ENCODE data around the gene PLEK2. TPM values are rescaled to one million over a fixed set of nuclear protein-coding genes. Genes with fewer than 3 reads are reported as not detected.
"Not testable (repeated sequence)": the region's sequence is repeated elsewhere in the genome, so short reads cannot be mapped to it uniquely, and the experiment has no call there.

The PLEK2 gene, protein sequence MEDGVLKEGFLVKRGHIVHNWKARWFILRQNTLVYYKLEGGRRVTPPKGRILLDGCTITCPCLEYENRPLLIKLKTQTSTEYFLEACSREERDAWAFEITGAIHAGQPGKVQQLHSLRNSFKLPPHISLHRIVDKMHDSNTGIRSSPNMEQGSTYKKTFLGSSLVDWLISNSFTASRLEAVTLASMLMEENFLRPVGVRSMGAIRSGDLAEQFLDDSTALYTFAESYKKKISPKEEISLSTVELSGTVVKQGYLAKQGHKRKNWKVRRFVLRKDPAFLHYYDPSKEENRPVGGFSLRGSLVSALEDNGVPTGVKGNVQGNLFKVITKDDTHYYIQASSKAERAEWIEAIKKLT
- 1 to 10 TPM; 2.8 to 7.1 (median 3.8) TPM for polyA plus RNA-seq (ENCODE audit: insufficient read depth in 1 of 5, insufficient read length in 5 of 5, low replicate concordance in 1 of 5)
- long read RNA-seq, donor 1, transcript PLEK2-201 (9 exons, 1,549 nt) = major isoform, 5 of 5 reads
- long read RNA-seq, donor 1, partial matches to known transcripts = 0 of 5 reads
- long read RNA-seq, donor 1, other reads (novel, unspliced or antisense) = 0 of 5 reads
- long read RNA-seq, donor 2, partial matches to known transcripts = 0 of 2 reads
- long read RNA-seq, donor 2, other reads (novel, unspliced or antisense) = 0 of 2 reads
- long read RNA-seq, donor 3, partial matches to known transcripts = 0 of 1 reads
- long read RNA-seq, donor 3, other reads (novel, unspliced or antisense) = 0 of 1 reads
- long read RNA-seq, donor 4 = 0 reads
- long read RNA-seq, donor 5, partial matches to known transcripts = 0 of 1 reads
- long read RNA-seq, donor 5, other reads (novel, unspliced or antisense) = 0 of 1 reads
- long read RNA-seq, donor 6 = 0 reads
- long read RNA-seq, donor 7 = 0 reads
- long read RNA-seq, donor 8, partial matches to known transcripts = 0 of 2 reads
- long read RNA-seq, donor 8, other reads (novel, unspliced or antisense) = 0 of 2 reads

DNA sequence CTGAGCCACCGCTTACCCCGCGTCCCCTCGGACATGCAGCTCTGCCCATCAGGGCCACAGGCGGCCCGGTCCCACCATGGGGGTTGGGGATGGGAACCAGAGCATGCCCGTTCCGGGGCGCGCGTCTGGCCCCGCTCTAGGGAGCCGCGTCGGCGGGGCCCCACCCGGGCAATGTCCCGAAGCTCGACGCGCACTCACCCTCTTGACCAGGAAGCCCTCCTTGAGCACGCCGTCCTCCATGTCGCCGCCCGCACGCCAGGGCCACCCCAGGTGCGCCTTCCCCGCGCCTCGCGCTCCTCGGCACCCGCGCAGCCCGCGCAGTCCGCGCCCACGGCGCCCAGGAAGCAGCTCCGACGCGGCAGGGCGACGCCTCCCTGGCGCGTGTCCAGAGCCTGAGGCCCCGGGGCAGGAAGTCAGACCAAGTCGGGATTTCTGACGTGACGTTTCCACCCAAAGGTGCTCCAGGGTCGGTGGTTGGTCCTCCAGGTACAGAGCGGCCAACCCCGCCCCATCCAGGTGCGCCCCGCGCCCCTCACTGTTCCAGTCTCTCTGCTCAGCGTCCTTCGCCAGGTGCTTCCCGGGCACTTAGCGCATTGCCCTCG, at the start of gene PLEK2:
PLEK2 (minus strand) TSS at position 346 of the 602 bp plus-strand sequence; CDS start at position 240, 106 bp downstream.
- peak; percentile 34 to 36 for DNase-seq

DNA sequence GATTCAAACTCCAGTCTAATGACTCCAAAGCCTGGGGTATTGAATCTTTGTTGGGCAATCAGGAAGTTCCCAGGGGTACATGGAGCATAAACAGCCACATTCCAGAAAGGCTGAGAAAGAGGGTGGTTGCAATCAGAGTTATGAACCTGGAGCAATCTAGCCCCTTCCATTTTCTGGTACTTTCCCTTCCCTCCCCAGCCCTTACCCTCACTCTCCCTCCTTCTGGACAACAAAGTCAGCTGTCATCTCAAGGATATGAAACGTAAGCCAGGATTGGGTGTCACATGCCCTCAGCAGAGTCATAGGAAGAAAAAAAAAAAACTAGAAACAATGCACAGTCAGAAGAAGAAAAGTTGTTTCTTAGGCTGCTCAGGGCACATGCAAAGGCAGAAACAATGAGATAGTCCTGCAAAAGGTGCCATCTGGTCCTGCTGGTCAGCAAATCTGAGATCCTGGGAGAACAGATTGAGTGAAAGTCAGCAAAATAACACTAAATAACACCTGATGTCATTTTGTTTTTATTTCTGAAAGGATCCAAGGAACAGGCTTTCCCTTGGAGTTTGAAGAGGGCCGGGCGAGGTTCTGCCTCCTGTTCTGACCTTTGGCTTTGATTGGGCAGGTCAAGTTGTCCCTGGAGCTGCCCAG, 49.5 kb upstream of the PLEK2 start:
- no peak for DNase-seq

DNA sequence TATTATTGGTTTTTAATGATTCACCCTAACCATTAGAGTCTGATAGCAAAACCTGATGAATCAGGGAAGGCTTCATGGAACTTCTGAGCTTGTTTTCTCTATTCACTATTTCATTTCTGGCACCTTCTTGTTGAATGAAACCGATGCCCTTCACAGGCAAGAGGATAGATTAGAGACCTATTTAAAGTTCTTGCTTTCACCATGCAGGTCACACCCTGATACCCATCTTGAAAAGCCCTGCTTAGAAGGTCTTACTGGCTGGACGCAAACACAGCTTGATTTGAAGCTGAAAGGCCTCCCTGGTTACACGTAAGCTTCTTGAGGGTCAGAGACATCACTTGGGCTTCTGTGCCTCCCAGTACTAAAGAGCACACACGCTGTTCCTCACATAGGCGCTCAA, 47.4 kb upstream of the PLEK2 start:
- DNase-seq = no peak

DNA sequence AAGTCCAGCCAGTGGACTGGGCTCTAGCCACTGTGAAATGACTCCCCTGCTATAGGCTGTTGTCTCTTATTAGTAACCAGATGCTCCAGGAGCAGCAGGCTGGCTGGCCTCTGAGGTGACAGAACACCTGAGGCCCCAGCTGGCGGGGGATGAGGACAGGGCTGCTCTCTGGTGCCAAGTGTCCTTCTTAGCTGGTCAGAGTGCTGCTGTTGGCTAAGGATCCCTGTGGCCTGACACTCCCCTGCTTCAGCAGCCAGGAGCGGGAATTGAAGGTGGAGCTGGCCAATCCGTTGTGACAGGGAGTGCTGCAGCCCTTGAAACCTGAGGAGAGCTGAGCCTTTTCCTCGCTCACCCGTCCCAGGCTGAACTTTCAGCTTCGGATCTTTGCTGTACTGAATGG, 45.8 kb upstream of the PLEK2 start:
- DNase-seq = no peak

DNA sequence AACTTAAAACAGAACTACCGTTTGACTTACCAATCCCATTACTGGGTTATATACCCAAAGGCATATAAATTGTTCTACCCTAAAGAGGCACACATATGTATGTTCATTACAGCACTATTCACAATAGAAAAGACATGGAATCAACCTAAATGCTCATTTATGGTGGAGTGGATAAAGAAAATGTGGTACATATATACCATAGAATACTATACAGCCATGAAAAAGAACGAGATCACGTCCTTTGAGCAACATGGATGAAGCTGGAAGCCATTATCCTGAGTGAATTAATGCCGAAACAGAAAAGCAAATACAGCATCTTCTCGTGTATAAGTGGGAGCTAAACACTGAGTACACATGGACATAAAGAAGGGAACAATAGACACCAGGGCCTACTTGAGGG, 44.8 kb upstream of the PLEK2 start:
- no peak for DNase-seq

DNA sequence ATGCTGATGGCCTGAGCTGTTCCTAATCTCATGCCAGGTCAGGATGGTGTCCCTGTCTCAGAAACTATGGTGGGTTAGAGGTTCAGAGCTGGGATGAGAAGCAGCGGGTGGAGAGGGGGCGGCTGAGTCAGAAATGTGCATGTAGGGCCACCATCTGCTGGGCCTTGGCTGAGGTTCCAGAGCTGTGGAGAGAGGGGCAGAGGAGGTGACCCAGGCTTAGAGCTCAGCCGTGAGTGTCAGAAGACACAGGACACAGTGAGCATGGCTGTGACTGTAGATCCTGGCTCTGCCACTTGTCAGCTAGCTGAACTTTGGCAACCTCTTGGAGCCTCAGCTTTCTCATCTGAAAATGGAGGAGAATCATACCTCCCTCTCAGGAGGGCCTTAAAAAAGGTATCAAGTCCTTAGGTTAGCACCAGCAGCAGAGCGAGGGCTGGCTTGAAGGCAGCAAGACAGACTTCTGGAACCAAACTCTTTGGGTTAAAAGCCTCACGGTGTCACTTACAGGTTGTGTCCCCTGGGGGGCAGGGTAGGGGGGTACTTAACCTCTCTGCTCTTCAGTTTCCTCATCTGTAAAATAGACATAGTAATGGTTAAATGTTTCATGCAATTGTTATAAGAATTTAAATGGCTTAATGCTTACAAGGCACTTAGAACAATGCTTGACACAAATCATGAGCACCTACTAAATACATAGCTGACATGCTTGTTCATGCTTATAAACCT, 41.8 kb upstream of the PLEK2 start:
- no peak for DNase-seq

DNA sequence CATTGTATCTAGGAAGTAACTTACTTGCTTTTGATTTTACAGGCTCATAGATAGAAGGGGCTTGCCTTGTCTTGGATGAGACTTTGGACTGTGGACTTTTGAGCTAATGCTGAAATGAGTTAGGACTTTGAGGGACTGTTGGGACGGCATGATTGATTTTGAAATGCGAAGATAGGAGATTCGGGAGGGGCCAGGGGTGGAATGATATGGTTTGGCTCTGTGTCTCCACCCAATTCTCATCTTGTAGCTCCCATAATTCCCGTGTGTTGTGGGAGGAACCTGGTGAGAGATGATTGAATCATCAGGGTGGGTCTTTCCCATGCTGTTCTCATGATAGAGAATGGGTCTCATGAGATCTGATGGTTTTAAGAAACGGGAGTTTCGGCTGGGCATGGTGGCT, 39.7 kb upstream of the PLEK2 start:
- DNase-seq = not testable (repeated sequence)

DNA sequence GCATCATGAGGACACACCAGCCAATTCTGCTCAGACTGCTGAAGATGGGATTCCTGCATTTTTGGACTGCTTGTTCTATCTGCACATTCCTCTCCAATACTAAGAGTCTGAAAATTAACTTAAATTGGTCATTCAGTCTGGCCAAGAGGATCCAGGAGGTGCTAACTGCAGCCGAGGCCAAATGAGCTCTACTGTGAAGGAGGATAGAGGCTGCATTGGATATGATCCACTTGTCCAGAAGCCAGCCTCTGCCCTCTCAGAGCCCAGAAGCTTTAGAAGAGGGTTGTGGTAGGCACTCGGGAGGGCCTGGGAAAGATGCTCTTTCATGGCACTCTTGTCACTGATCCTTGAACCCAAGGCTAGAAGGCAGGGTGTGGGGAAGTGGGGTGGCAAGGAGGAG, 37.1 kb upstream of the PLEK2 start:
- no peak for DNase-seq

DNA sequence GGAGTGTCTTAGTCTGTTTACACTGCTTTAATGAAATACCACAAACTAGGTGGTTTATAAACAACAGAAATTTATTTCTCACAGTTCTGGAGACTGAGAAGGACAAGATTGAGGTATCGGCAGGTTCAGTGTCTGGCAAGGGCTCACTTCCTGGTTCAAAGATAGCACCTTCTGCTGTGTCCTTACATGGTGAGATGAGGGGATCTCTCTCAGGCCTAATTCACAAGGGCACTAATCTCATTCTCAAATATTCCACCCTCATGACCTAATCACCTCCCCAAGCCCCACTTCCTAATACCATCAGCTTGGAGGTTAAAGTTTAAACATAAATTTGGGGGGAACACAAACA, 35.0 kb upstream of the PLEK2 start:
- no peak for DNase-seq

DNA sequence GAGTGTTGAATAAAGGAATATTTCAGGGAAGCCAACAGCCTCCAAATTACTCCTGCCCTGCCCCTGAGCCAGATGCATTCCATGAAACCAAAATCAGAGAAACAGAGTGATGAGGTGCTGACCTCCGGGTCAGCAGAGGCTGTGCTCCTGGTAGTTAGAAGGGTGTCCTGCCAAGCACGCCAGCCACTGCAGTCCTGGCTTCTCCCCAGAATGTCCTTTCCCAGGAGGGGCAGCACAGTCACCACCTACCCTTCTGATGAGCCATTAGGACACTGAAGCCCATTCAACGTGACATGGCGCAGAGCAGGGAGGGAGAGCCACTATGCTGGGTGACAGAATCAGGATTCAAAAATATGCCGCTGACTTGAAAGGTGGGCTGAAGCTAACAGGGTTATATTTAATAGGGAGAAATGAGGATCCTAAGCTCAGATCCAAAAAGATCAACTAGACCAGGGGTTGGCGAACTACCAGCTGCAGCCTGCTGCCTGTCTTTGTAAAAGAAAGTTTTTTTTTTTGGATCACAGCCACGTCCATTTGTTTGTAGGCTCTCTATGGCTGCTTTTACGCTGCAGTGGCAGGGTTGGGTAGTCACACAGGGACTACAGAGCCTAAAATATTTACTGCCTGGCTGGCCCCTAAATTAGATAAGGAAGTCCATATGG, 34.5 kb upstream of the PLEK2 start:
- DNase-seq = peak in 1 of 2 donors; percentile 19

DNA sequence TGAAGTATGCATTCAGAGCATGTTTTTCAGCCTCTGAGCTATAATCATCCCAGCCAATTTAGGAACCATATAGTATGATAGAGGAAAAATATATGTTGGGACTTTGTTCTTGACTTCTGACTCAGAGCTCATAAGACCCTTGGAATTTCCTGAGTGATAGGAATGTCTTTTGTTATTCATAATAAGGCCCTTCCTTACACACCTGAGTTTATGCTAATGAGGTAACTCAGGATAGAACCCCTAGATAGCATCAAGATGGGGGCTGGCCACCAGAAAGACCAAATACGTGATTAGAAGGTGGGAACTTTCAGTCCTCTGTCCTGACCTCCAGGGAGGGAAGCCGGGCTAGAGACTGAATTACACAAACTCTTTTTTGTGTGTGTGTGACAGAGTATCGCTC, 32.4 kb upstream of the PLEK2 start:
- no peak for DNase-seq

DNA sequence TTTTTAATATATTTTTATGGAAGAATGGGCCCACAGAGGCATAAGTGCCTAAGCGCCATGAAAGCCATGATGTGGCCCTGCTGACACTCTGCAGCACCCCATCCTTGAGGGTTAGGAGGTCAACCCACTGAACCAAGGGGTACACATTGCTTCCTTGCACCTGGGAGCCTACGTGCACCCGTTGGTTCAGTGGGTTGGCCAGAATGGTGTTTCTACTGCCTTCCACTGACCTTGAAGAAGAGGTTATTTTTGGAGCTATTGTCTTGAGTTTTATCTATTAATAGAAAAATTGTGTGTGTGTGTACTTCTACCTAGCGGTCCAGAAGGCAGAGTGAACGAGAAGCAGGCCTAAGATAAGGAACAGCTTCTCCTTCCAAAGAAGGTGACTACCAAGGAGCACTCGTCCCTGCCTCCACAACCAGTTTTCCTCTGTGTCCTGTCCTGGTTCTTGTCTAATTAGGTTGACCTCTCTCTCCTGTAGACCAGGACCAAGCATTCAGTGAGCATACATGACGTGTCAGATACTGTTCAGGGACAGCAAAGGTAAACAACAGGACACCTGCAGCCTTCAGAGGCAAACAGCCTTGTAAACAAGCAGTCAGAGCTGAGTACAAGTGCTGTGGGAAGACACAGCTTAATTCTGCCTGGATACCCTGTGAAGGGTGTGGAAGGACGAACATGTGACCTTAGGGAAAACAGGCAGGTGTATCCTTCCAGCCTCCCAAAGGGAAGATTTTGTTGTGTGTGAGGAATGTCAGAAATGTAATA, 30.4 kb upstream of the PLEK2 start:
- DNase-seq = no peak

DNA sequence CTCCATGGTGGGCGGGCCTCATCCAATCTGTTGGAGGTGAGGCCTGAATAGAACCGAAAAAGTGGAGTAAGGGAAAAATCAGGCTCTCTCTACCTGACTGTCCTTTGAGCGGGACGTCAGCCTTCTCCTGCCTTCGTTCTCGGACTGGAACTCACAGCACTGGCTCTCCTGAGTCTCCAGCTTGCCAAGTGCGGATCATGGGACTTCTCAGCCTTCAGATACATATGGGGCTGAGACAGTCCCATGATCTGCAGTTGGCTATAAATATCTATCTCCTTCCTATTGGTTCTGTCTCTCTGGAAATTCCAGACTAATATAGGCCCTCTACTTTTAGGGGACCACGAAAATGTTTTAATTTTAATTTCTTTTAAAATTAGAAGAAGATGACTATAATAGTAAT, 29.7 kb upstream of the PLEK2 start:
- DNase-seq = no peak

DNA sequence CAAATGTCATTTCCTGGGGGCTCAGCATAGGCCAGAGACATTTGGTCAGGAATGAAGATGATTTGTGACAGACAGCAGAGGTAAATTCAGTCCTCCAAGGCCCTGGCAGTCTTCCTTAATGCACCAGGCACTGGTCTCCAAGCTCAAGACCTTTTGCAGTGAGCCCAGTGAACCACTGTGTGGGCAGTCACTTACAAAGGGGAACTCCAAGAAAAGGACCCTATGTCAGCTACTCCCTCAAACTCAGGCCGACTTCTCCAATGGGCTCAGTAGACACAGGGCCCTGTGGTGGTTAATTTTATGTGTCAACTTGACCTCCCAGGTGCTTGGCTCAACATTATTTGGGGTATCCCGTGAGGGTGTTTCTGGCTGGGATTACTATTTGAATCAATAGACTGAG, 29.3 kb upstream of the PLEK2 start:
- DNase-seq = no peak

DNA sequence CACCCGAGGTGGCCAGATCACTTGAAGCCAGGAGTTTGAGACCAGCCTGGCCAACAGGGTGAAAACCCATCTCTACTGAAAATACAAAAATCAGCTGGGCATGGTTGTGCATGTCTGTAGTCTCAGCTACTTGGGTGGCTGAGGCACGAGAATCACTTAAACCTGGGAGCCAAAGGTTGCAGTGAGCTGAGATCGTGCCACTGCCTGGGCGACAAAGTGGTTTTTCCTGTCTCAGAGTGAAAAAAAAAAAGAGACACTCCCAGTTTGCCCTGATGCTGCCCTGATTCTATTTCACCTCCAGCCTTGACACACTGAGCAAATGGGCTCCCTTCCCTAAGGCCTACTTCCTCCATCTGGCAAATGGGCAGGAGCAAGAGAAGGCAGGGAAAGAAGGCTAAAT, 28.5 kb upstream of the PLEK2 start:
- DNase-seq = no peak

DNA sequence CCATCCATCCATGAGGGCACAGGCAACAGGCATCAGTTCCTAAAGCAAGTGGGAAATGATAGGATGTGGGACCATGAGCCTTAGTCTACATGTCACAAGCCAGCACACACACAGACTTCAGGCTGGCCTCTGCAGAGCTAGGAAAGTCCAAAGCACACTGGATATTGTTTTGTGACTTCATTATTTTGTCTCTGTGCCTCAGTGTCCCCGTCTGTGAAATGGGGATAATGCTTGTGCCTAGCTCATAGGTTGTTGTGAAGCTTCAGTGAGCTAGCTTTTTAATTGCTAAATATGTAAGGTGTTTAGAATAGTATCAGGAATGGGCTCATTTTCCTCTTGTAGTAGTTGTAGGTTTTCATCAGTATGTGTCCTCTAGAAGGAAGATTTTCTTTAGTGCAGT, 27.0 kb upstream of the PLEK2 start:
- no peak for DNase-seq

DNA sequence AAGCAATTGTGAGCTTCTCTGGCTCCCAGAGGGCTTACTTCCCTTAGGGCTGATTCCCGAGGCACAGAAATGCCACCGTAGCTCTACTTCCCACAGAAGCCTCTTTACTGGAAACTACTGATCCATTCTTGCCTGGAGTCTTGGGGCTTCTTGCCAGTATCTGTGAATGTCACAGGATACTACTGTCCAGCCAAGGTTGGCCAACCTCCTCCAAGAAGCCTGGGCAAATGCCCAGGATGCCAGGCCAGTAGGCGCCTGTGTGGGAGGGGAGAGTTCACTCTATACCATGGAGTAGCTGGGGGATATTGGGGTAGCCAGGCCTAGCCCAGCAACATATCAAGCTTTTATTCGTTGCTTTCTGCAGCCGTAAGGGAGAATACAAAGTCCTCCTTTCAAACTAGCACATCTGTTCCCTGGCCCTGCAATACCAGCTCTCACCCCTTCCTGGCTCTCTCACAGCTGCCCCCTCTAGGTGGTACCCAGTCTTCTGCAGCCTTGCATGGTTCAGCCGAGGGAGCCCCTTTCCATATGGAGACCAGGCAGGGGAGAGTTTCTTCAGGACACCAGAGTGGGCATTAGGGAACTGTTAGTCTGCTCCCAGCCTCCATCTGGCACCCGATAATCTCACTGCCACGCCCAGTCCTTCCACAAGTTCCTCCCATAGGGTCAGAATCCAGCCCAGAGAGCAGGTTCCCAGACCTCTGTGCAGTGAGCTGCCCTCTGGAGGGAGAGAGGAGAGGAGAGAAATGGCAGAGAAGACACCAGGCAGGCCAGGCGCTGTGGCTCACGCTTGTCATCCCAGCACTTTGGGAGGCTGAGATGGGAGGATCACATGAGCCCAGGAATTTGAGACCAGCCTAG, 24.3 kb upstream of the PLEK2 start:
- no peak for DNase-seq

DNA sequence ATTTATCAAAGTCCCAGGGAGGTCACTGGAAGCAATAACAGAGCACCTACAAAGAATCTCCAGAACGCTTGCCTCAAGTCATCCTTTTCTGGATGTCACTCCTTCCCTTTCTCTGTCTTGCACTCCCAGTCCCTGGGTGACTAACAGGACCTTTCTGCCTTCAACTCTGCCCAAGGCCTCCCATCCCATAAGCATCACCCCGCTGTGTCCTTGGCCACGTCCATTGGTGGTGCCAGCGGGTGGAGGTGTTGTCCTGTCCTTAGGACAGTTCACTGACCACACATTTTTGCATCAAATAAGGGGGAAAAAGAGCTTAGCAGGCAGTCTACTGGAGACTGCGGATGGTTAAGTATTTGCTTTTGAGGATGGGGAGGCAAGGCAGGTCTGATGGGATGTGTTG, 23.6 kb upstream of the PLEK2 start:
- DNase-seq = no peak

DNA sequence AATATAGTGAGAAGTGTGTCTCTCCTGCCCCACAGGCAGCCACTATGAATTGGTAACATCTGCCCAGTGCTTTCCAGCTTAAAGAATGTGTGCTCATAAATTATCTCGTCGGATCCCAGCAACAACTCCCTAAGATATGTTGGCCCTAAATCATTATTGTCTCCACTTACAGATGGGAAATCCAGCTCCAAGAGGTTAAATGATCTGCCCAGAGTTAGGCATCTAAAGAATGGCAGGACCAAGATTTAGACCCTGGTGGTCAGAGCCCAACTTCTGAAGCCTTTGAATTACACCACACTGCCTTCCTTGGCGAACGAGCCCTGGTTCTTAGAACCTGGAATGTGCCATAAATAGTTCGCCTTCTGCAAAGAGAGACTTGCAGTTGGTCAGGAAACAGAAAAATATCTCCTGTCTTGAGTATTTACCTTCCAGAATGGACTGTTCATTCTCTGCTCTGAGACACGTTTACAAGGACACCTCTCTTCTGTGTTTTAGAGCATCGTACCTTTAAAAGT, 20.1 kb upstream of the PLEK2 start:
- DNase-seq = no peak
